HCT116 (cell line): ENCODE results near the gene IGSF9. TPM values are rescaled to one million over a fixed set of nuclear protein-coding genes. Genes with fewer than 3 reads are reported as not detected.

Experiments
- ATAC-seq: fragments of 200-7000 bp; cut with Tn5 transposase; 2 replicates; pipeline ENCODE4 v1.9.1; 2020; ENCODE audit warnings: mild to moderate bottlenecking, moderate library complexity
- BruUV-seq: library from RNA; stranded (reverse); fragments of 400-500 nt; replicated peaks from 2 replicates; lab custom pipeline; 2021; lab: Mats Ljungman, UMichigan
- CTCF ChIA-PET: fragments of 300-600 bp; sonication (Branson Sonifier 250); formaldehyde crosslinking; loops from one replicate; lab custom pipeline; 2021; ENCODE audit warnings: antibody characterized with exemption; lab: Charles Lee
- POLR2A ChIA-PET: fragments of 300-600, 350-600 bp; sonication (Branson Sonifier 250); formaldehyde crosslinking; loops from one replicate; lab custom pipeline; 2021; ENCODE audit warnings: antibody characterized with exemption; lab: Charles Lee
- RAD21 ChIA-PET, 2 experiments: fragments of 300-600 bp; sonication (Branson Sonifier 250); formaldehyde crosslinking; loops; one replicate each; lab custom pipeline; 2023; ENCODE audit warnings: low total read pairs in 2 of 2; ENCODE audit not compliant: uncharacterized antibody in 2 of 2, unreplicated experiment in 2 of 2, low non-redundant PET in 1 of 2; lab: Charles Lee
- DNase-seq: peaks from one replicate; pipeline ENCODE4 v3.0.0-alpha.2; 2010; ENCODE audit warnings: low read depth, low spot score
- H2AFZ ChIP-seq: fragments of 200-600 bp; shearing (Covaris generic), sonication (generic); 2 replicates; pipeline ENCODE4 v1.6.1; 2017; ENCODE audit warnings: low read depth, mixed run types, mixed read lengths, antibody characterized with exemption, low read length; ENCODE audit not compliant: poor library complexity, severe bottlenecking
- H3K27ac ChIP-seq: 2 replicates; pipeline ENCODE4 v1.5.1; 2012; ENCODE audit warnings: low read depth, low read length
- H3K27me3 ChIP-seq: fragments of 200-600 bp; sonication (generic); 2 replicates; pipeline ENCODE4 v1.6.1; 2016; ENCODE audit warnings: mixed run types, low read length, mixed read lengths; ENCODE audit not compliant: insufficient read depth
- H3K36me3 ChIP-seq, 2 experiments: fragments of 200-500 bp in 1 of 2; fragments of 200-600 bp in 1 of 2; sonication (Bioruptor generic) in 1 of 2; sonication (generic) in 1 of 2; 2 replicates each; pipeline versions ENCODE4 v1.5.1 to v1.6.1; 2014 to 2016; ENCODE audit warnings: low read length in 2 of 2, inconsistent platforms in 1 of 2, mixed read lengths in 1 of 2, mixed run types in 1 of 2; ENCODE audit not compliant: insufficient read depth in 2 of 2, control insufficient read depth in 1 of 2
- H3K4me1 ChIP-seq, 2 experiments: fragments of 200-600 bp in 1 of 2; sonication (generic) in 1 of 2; 2 replicates each; pipeline versions ENCODE4 v1.5.1 to v1.6.1; 2012 to 2017; ENCODE audit warnings: low read length in 2 of 2, inconsistent platforms in 1 of 2, mild to moderate bottlenecking in 1 of 2, mixed read lengths in 1 of 2, mixed run types in 1 of 2, moderate library complexity in 1 of 2; ENCODE audit not compliant: insufficient read depth in 2 of 2, control insufficient read depth in 1 of 2
- H3K4me2 ChIP-seq: fragments of 200-600 bp; sonication (generic); 2 replicates; pipeline ENCODE4 v1.6.1; 2017; ENCODE audit warnings: mixed run types, low read length, mixed read lengths
- H3K4me3 ChIP-seq, 2 experiments: fragments of 200-600 bp in 1 of 2; sonication (generic) in 1 of 2; replicated peaks in 1 of 2; 2 replicates each; pipeline ENCODE4 v1.5.1; 2011 to 2016; ENCODE audit warnings: low read length in 2 of 2, control low read depth in 1 of 2, low read depth in 1 of 2, mild to moderate bottlenecking in 1 of 2, mixed read lengths in 1 of 2, mixed run types in 1 of 2
- H3K79me2 ChIP-seq: fragments of 200-600 bp; sonication (generic); 2 replicates; pipeline ENCODE4 v1.6.1; 2017; ENCODE audit warnings: mild to moderate bottlenecking, mixed run types, low read length, moderate library complexity, mixed read lengths; ENCODE audit not compliant: insufficient read depth
- H3K9ac ChIP-seq: fragments of 200-600 bp; sonication (generic); 2 replicates; pipeline ENCODE4 v1.6.1; 2016; ENCODE audit warnings: low read length, mixed read lengths
- H3K9me2 ChIP-seq: fragments of 200-600 bp; sonication (generic), shearing (Covaris generic); 2 replicates; pipeline ENCODE4 v1.6.1; 2017; ENCODE audit warnings: mixed run types, mild to moderate bottlenecking, moderate library complexity; ENCODE audit not compliant: insufficient read depth
- H3K9me3 ChIP-seq, 2 experiments: fragments of 200-500 bp in 1 of 2; fragments of 200-600 bp in 1 of 2; sonication (Bioruptor generic) in 1 of 2; sonication (generic) in 1 of 2; 2 replicates each; pipeline ENCODE4 v1.6.1; 2014 to 2017; ENCODE audit warnings: low read length in 2 of 2, mixed read lengths in 2 of 2, inconsistent platforms in 1 of 2, low read depth in 1 of 2, mild to moderate bottlenecking in 1 of 2, mixed run types in 1 of 2, moderate library complexity in 1 of 2; ENCODE audit not compliant: control insufficient read depth in 1 of 2, insufficient read depth in 1 of 2
- H4K20me1 ChIP-seq: fragments of 200-600 bp; sonication (generic), shearing (Covaris generic); 2 replicates; pipeline ENCODE4 v1.6.1; 2017; ENCODE audit warnings: mixed run types, mild to moderate bottlenecking, moderate library complexity; ENCODE audit not compliant: insufficient read depth
- ATF3 ChIP-seq: IDR thresholded peaks from 2 replicates; pipeline ENCODE4 v1.6.1; 2012
- EZH2 ChIP-seq: fragments of 200-600 bp; sonication (generic); IDR thresholded peaks from 2 replicates; pipeline ENCODE4 v1.6.1; 2017; ENCODE audit warnings: antibody characterized with exemption, mixed run types
- EZH2phosphoT487 ChIP-seq: fragments of 200-600 bp; IDR thresholded peaks from 2 replicates; pipeline ENCODE4 v1.6.1; 2018; ENCODE audit warnings: antibody characterized with exemption, borderline replicate concordance
- POLR2A ChIP-seq: IDR thresholded peaks from 2 replicates; pipeline ENCODE4 v1.7.0; 2011; ENCODE audit warnings: borderline replicate concordance; ENCODE audit not compliant: insufficient read depth, insufficient read length; ENCODE audit errors: extremely low read depth
- SP1 ChIP-seq: IDR thresholded peaks from 2 replicates; pipeline ENCODE4 v1.6.1; 2012; ENCODE audit warnings: low read depth
- SRF ChIP-seq: IDR thresholded peaks from 2 replicates; pipeline ENCODE4 v1.6.1; 2012; ENCODE audit warnings: low read depth
- TCF7L2 ChIP-seq: IDR thresholded peaks from 2 replicates; pipeline ENCODE4 v1.7.0; 2011; ENCODE audit warnings: borderline replicate concordance, inconsistent platforms; ENCODE audit not compliant: insufficient read depth, insufficient read length; ENCODE audit errors: extremely low read depth
- ZBTB33 ChIP-seq: IDR thresholded peaks from 2 replicates; pipeline ENCODE4 v1.6.1; 2011; ENCODE audit warnings: mild to moderate bottlenecking, low read length, moderate library complexity; ENCODE audit not compliant: insufficient replicate concordance; ENCODE audit errors: extremely low read depth
- ZFX ChIP-seq: fragments of 450-650 bp; IDR thresholded peaks from 2 replicates; pipeline ENCODE4 v1.6.1; 2017
- intact Hi-C: fragments of 100-400 bp; cut with micrococcal nuclease; formaldehyde crosslinking; loops from 2 replicates; pipeline ENCODE4 v1.10.0; 2022
- total RNA-seq: library from RNA; stranded (reverse); gene quantifications from one replicate; pipeline ENCODE4 v1.2.1, GENCODE V29; 2021; ENCODE audit not compliant: unreplicated experiment
- TF ChIP-seq, protein P1 (sequence below): IDR thresholded peaks from 2 replicates; pipeline ENCODE4 v1.6.1; 2012

IGSF9 gene
- total RNA-seq, 1 experiment from 2014 or later: 10.3 TPM

- no peaks in the 10 kb centered on the region; the same call in 1 of the 2 replicates for H3K27me3 ChIP-seq
- ChIA-PET POLR2A (no interaction called here), CTCF (interaction anchor here (1.4 to 8.5 kb wide), 2 partner anchors 96 to 112 kb away, joined by 7 to 249 read pairs; no protein-coding TSS in a partner anchor), RAD21 (no interaction called here)
- no peak overlapping the region for H3K9ac ChIP-seq
- H3K36me3 ChIP-seq: no peaks in the 10 kb centered on the region
- H3K4me1 ChIP-seq: peaks cover 11 to 18% of the 10 kb centered on the region in 2 experiments
- H3K4me3 ChIP-seq: no peak overlapping the region
- no peaks in the 10 kb centered on the region for H3K9me3 ChIP-seq
- DNase-seq (no peak), ATAC-seq (no peak)
- H3K4me2 ChIP-seq: no peak overlapping the region
- H2AFZ ChIP-seq: no peak overlapping the region
- no TSS peak for BruUV-seq
- H3K27ac ChIP-seq: no peak overlapping the region
- TF ChIP-seq POLR2A (no peak), EZH2 (no peak), SRF (no peak), TCF7L2 (no peak), ATF3 (no peak), ZFX (no peak), SP1 (no peak), ZBTB33 (no peak), EZH2phosphoT487 (no peak)
- TF ChIP-seq, protein P1, sequence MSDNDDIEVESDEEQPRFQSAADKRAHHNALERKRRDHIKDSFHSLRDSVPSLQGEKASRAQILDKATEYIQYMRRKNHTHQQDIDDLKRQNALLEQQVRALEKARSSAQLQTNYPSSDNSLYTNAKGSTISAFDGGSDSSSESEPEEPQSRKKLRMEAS: no peak
- H3K79me2 ChIP-seq: no peaks in the 10 kb centered on the region
- intact Hi-C loops: loop anchor here (10.0 kb wide), 2 partner anchors 470 to 760 kb away; no protein-coding TSS in a partner anchor
- no peaks in the 10 kb centered on the region for H4K20me1 ChIP-seq
- no peaks in the 10 kb centered on the region for H3K9me2 ChIP-seq
These were observed 50.1 kb downstream of the IGSF9 start for GRCh38 chr1:159895286-159895685.
